H9 (cell line): ENCODE data around the gene CRACR2A. TPM values are rescaled to one million over a fixed set of nuclear protein-coding genes. Genes with fewer than 3 reads are reported as not detected.

Experiments used
- DNase-seq: peaks from one replicate; pipeline ENCODE4 v3.0.0-alpha.2; 2017
- H2AFZ ChIP-seq: one replicate; pipeline ENCODE4 v1.6.1; 2013; ENCODE audit warnings: mild to moderate bottlenecking, low read length, control low read depth, moderate library complexity
- H2AK5ac ChIP-seq: 2 replicates; pipeline ENCODE4 v1.6.1; 2013; ENCODE audit warnings: low read length, control low read depth, mixed read lengths; ENCODE audit not compliant: insufficient read length
- H2BK120ac ChIP-seq: one replicate; pipeline ENCODE4 v1.6.1; 2013; ENCODE audit warnings: low read depth, mild to moderate bottlenecking, low read length, control low read depth, inconsistent platforms; ENCODE audit not compliant: poor library complexity, severe bottlenecking
- H2BK12ac ChIP-seq: 2 replicates; pipeline ENCODE4 v1.6.1; 2013; ENCODE audit warnings: low read length, control low read depth, mixed read lengths, low read depth; ENCODE audit not compliant: insufficient read length
- H2BK15ac ChIP-seq: 2 replicates; pipeline ENCODE4 v1.6.1; 2013; ENCODE audit warnings: low read depth, low read length, control low read depth
- H2BK20ac ChIP-seq: one replicate; pipeline ENCODE4 v1.6.1; 2013; ENCODE audit warnings: low read depth, mild to moderate bottlenecking, low read length, control low read depth, inconsistent platforms; ENCODE audit not compliant: poor library complexity, severe bottlenecking
- H2BK5ac ChIP-seq: 2 replicates; pipeline ENCODE4 v1.6.1; 2013; ENCODE audit warnings: low read length, control low read depth, mixed read lengths; ENCODE audit not compliant: insufficient read length
- H3K14ac ChIP-seq: 2 replicates; pipeline ENCODE4 v1.6.1; 2013; ENCODE audit warnings: low read length, control low read depth; ENCODE audit not compliant: insufficient read depth
- H3K18ac ChIP-seq: 2 replicates; pipeline ENCODE4 v1.6.1; 2013; ENCODE audit warnings: low read depth, mild to moderate bottlenecking, mixed read lengths, low read length, control low read depth; ENCODE audit not compliant: insufficient read length
- H3K23ac ChIP-seq: 2 replicates; pipeline ENCODE4 v1.6.1; 2013; ENCODE audit warnings: low read length, control low read depth, mixed read lengths, low read depth; ENCODE audit not compliant: insufficient read length
- H3K23me2 ChIP-seq: 2 replicates; pipeline ENCODE4 v1.6.1; 2013; ENCODE audit warnings: low read depth, mild to moderate bottlenecking, mixed read lengths, low read length, control low read depth; ENCODE audit not compliant: insufficient read length, poor library complexity, severe bottlenecking
- H3K27ac ChIP-seq: 2 replicates; pipeline ENCODE4 v1.5.1; 2013; ENCODE audit warnings: low read length, control low read depth, mixed read lengths, low read depth; ENCODE audit not compliant: insufficient read length
- H3K27me3 ChIP-seq: 2 replicates; pipeline ENCODE4 v1.6.1; 2013; ENCODE audit warnings: low read length, control low read depth, inconsistent platforms; ENCODE audit not compliant: insufficient read depth
- H3K4ac ChIP-seq: 2 replicates; pipeline ENCODE4 v1.6.1; 2013; ENCODE audit warnings: low read depth, mild to moderate bottlenecking, control low read depth, inconsistent platforms, low read length, moderate library complexity
- H3K4me1 ChIP-seq: 2 replicates; pipeline ENCODE4 v1.6.1; 2013; ENCODE audit warnings: low read length, control low read depth, inconsistent platforms; ENCODE audit not compliant: insufficient read depth
- H3K4me2 ChIP-seq: 2 replicates; pipeline ENCODE4 v1.6.1; 2013; ENCODE audit warnings: low read length, control low read depth, mixed read lengths; ENCODE audit not compliant: insufficient read length, insufficient read depth
- H3K56ac ChIP-seq: 2 replicates; pipeline ENCODE4 v1.6.1; 2013; ENCODE audit warnings: low read depth, mild to moderate bottlenecking, mixed read lengths, low read length, control low read depth; ENCODE audit not compliant: insufficient read length
- H3K79me1 ChIP-seq: 2 replicates; pipeline ENCODE4 v1.6.1; 2013; ENCODE audit warnings: low read depth, mild to moderate bottlenecking, moderate library complexity, low read length, control low read depth, inconsistent platforms; ENCODE audit not compliant: insufficient read depth, poor library complexity, severe bottlenecking
- H3K79me2 ChIP-seq: 2 replicates; pipeline ENCODE4 v1.6.1; 2013; ENCODE audit warnings: low read length, control low read depth, inconsistent platforms; ENCODE audit not compliant: insufficient read depth
- H3K9ac ChIP-seq: 2 replicates; pipeline ENCODE4 v1.6.1; 2013; ENCODE audit warnings: low read length, control low read depth, mixed read lengths; ENCODE audit not compliant: insufficient read length; ENCODE audit errors: extremely low read depth
- H3K9me3 ChIP-seq: one replicate; pipeline ENCODE4 v1.6.1; 2013; ENCODE audit warnings: low read depth, low read length, inconsistent platforms; ENCODE audit not compliant: control insufficient read depth
- H3T11ph ChIP-seq: one replicate; pipeline ENCODE4 v1.6.1; 2013; ENCODE audit warnings: mild to moderate bottlenecking, low read length, control low read depth, inconsistent platforms
- H4K20me1 ChIP-seq: one replicate; pipeline ENCODE4 v1.6.1; 2013; ENCODE audit not compliant: control insufficient read depth, insufficient read length, insufficient read depth
- H4K5ac ChIP-seq: 2 replicates; pipeline ENCODE4 v1.6.1; 2013; ENCODE audit warnings: low read depth, mild to moderate bottlenecking, mixed read lengths, low read length, control low read depth; ENCODE audit not compliant: insufficient read length
- H4K8ac ChIP-seq: replicated peaks from 2 replicates; pipeline ENCODE4 v1.6.1; 2013; ENCODE audit warnings: low read length, control low read depth, mixed read lengths, low read depth; ENCODE audit not compliant: insufficient read length
- H4K91ac ChIP-seq: 2 replicates; pipeline ENCODE4 v1.6.1; 2013; ENCODE audit warnings: low read depth, mild to moderate bottlenecking, moderate library complexity, mixed read lengths, low read length, control low read depth; ENCODE audit not compliant: insufficient read length
- H3K27ac Mint-ChIP-seq, 3 experiments: 2 replicates in 2 of 3; 3 replicates in 1 of 3; pipeline ENCODE4 v1.8.0; 2020 to 2021; ENCODE audit warnings: mixed read lengths in 3 of 3, mild to moderate bottlenecking in 1 of 3, moderate library complexity in 1 of 3
- H3K27me3 Mint-ChIP-seq: 2 replicates; pipeline ENCODE4 v1.8.0; 2021; ENCODE audit warnings: low read depth, mild to moderate bottlenecking, moderate library complexity, mixed read lengths
- H3K36me3 Mint-ChIP-seq, 3 experiments: 2 replicates in 2 of 3; 3 replicates in 1 of 3; pipeline ENCODE4 v1.8.0; 2020 to 2021; ENCODE audit warnings: low read depth in 3 of 3, mixed read lengths in 3 of 3; ENCODE audit not compliant: insufficient read depth in 1 of 3
- H3K4me1 Mint-ChIP-seq, 2 experiments: 2 replicates each; pipeline ENCODE4 v1.8.0; 2020; ENCODE audit warnings: mixed read lengths in 2 of 2
- H3K4me3 Mint-ChIP-seq, 2 experiments: 2 replicates in 1 of 2; 3 replicates in 1 of 2; pipeline ENCODE4 v1.8.0; 2020 to 2021; ENCODE audit warnings: mild to moderate bottlenecking in 2 of 2, mixed read lengths in 2 of 2, moderate library complexity in 1 of 2
- H3K9me3 Mint-ChIP-seq, 2 experiments: 2 replicates in 1 of 2; 3 replicates in 1 of 2; pipeline ENCODE4 v1.8.0; 2020; ENCODE audit warnings: mild to moderate bottlenecking in 2 of 2, mixed read lengths in 2 of 2, moderate library complexity in 1 of 2
- WGBS: extraction: QIAGEN DNeasy Blood & Tissue Kit; methylation state at CpG from one replicate; pipeline ENCODE4 v1.1.7; 2013; ENCODE audit warnings: missing lambda C conversion rate, low lambda C conversion rate, mixed read lengths; ENCODE audit not compliant: insufficient read length; ENCODE audit errors: extremely low coverage; 5-methylcytosine and 5-hydroxymethylcytosine counted together
- total RNA-seq: library from RNA; stranded (reverse); gene quantifications from 2 replicates; pipeline ENCODE4 v1.2.1, GENCODE V29; 2021
- TF ChIP-seq, protein P1 (sequence below): fragments of 200-600 bp; sonication (generic); conservative IDR thresholded peaks from 3 replicates; pipeline ENCODE4 v1.8.0; 2021; ENCODE audit warnings: antibody characterized with exemption, mild to moderate bottlenecking

The CRACR2A gene
- total RNA-seq, 1 experiment from 2014 or later = 2.0 TPM

GRCh38 chr12:3697311-3697870, 55.5 kb downstream of the CRACR2A start:
- DNase-seq = no peak
- Histone ChIP-seq H2BK20ac (no peak overlapping the region), H4K5ac (no peak overlapping the region), H2BK12ac (no peak overlapping the region), H3K18ac (no peak overlapping the region), H2AK5ac (no peak overlapping the region), H3K4me1 (no peaks in the 10 kb centered on the region), H3K9me3 (no peaks in the 10 kb centered on the region), H2AFZ (no peak overlapping the region), H2BK5ac (no peak overlapping the region), H4K8ac (no peak overlapping the region), H2BK120ac (no peak overlapping the region), H4K20me1 (no peaks in the 10 kb centered on the region), H3K27ac (no peak overlapping the region), H3T11ph (no peak overlapping the region), H4K91ac (no peak overlapping the region), H3K9ac (no peak overlapping the region), H3K79me1 (no peaks in the 10 kb centered on the region), H3K56ac (no peak overlapping the region), H3K4ac (no peak overlapping the region), H3K79me2 (no peaks in the 10 kb centered on the region), H3K23ac (no peak overlapping the region), H3K27me3 (no peaks in the 10 kb centered on the region), H3K23me2 (no peaks in the 10 kb centered on the region), H3K4me2 (no peak overlapping the region), H2BK15ac (no peak overlapping the region), H3K14ac (no peak overlapping the region)
- 0 out of 2 replicates have a peak, but pooled peaks cover 1% of the 10 kb centered on the region for H3K27me3 Mint-ChIP-seq
- TF ChIP-seq, protein P1, sequence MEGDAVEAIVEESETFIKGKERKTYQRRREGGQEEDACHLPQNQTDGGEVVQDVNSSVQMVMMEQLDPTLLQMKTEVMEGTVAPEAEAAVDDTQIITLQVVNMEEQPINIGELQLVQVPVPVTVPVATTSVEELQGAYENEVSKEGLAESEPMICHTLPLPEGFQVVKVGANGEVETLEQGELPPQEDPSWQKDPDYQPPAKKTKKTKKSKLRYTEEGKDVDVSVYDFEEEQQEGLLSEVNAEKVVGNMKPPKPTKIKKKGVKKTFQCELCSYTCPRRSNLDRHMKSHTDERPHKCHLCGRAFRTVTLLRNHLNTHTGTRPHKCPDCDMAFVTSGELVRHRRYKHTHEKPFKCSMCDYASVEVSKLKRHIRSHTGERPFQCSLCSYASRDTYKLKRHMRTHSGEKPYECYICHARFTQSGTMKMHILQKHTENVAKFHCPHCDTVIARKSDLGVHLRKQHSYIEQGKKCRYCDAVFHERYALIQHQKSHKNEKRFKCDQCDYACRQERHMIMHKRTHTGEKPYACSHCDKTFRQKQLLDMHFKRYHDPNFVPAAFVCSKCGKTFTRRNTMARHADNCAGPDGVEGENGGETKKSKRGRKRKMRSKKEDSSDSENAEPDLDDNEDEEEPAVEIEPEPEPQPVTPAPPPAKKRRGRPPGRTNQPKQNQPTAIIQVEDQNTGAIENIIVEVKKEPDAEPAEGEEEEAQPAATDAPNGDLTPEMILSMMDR = no peak
- peaks cover 6 to 10% of the 10 kb centered on the region in 2 experiments for H3K4me1 Mint-ChIP-seq
- WGBS = no CpG with 5 or more reads among the region's 5 CpGs
- H3K36me3 Mint-ChIP-seq = no peaks in the 10 kb centered on the region
- H3K4me3 Mint-ChIP-seq = no peak overlapping the region
- no peak overlapping the region for H3K27ac Mint-ChIP-seq
- H3K9me3 Mint-ChIP-seq = no peaks in the 10 kb centered on the region; a peak in 1 of 5 replicates
